Breast epithelium (tissue), 4 donors: Measurements from ENCODE around the gene VSX1. TPM values are rescaled to one million over a fixed set of nuclear protein-coding genes. Genes with fewer than 3 reads are reported as not detected.

Source experiments
- DNase-seq, 2 donors: peaks; one replicate each; pipeline ENCODE4 v3.0.0-alpha.2; 2019; ENCODE audit warnings: low spot score in 2 of 2
- H3K27ac ChIP-seq, 2 donors: fragments of 200-600 bp; sonication (generic) in 1 of 2; one replicate each; pipeline ENCODE4 v1.5.1; 2016 to 2019; ENCODE audit warnings: mild to moderate bottlenecking in 1 of 2
- H3K27me3 ChIP-seq, 2 donors: fragments of 200-600 bp; sonication (generic) in 1 of 2; one replicate each; pipeline versions ENCODE4 v1.5.1 to v1.6.0; 2017 to 2019; ENCODE audit warnings: control low read depth in 1 of 2, mild to moderate bottlenecking in 1 of 2
- H3K36me3 ChIP-seq: fragments of 200-600 bp; one replicate; pipeline ENCODE4 v1.5.1; 2019
- H3K4me1 ChIP-seq, 2 donors: fragments of 200-600 bp; sonication (generic); one replicate each; pipeline ENCODE4 v1.5.1; 2016 to 2019; ENCODE audit warnings: control low read depth in 1 of 2
- H3K4me3 ChIP-seq, 3 donors: fragments of 200-600 bp; sonication (generic); 1 replicate in 2 of 3; 2 replicates in 1 of 3; pipeline ENCODE4 v1.5.1; 2016 to 2019; ENCODE audit warnings: mild to moderate bottlenecking in 3 of 3, moderate library complexity in 2 of 3
- H3K9me3 ChIP-seq, 2 donors: fragments of 200-600 bp; sonication (generic) in 1 of 2; one replicate each; pipeline ENCODE4 v1.5.1; 2016 to 2019; ENCODE audit warnings: control low read depth in 1 of 2
- POLR2A ChIP-seq: fragments of 450-650 bp; IDR thresholded peaks from one replicate; pipeline ENCODE4 v1.6.1; 2016; ENCODE audit warnings: antibody characterized with exemption, mild to moderate bottlenecking, moderate library complexity
- POLR2AphosphoS5 ChIP-seq, 3 donors: sonication (generic); formaldehyde crosslinking; IDR thresholded peaks; one replicate each; pipeline ENCODE4 v1.6.1; 2017; ENCODE audit warnings: antibody characterized with exemption in 3 of 3
- intact Hi-C: fragments of 100-400 bp; cut with DNase I; formaldehyde crosslinking; loops from one replicate; pipeline ENCODE4 v1.15.1; 2023; ENCODE audit warnings: low total_unique reads
- total RNA-seq, 3 donors: library from RNA; depleted of rRNA; stranded (reverse); fragments of >200 nt; gene quantifications; one replicate each; pipeline ENCODE4 v1.1.0, GENCODE V29; 2016
- TF ChIP-seq, protein P1 (sequence below), 3 donors: fragments of 450-650 bp; IDR thresholded peaks; one replicate each; pipeline ENCODE4 v1.5.1; 2016 to 2017; ENCODE audit warnings: antibody characterized with exemption in 3 of 3, mild to moderate bottlenecking in 3 of 3, moderate library complexity in 3 of 3

Gene VSX1
- total RNA-seq, 3 donors from 2014 or later, result 0.44 TPM; not detected in 2

DNA sequence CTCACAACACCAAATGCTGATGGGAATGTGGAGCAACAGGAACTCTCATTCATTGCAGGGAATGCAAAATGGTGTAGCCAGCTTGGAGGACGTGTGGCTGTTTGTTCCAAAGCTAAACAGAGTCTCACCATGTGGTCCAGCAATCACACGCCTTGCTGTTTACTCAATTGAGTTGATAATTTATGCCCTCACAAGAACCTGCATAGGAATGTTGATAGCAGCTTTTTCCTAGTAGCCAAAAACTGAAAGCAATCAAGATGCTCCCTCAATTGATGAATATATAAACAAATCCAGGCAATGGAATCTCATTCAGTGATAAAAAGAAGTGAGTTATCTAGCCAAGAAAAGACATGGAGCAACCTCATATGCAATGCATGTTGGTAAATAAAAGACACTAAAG lies 15.6 kb upstream of the VSX1 start:
- intact Hi-C loops, result no loop called here

DNA sequence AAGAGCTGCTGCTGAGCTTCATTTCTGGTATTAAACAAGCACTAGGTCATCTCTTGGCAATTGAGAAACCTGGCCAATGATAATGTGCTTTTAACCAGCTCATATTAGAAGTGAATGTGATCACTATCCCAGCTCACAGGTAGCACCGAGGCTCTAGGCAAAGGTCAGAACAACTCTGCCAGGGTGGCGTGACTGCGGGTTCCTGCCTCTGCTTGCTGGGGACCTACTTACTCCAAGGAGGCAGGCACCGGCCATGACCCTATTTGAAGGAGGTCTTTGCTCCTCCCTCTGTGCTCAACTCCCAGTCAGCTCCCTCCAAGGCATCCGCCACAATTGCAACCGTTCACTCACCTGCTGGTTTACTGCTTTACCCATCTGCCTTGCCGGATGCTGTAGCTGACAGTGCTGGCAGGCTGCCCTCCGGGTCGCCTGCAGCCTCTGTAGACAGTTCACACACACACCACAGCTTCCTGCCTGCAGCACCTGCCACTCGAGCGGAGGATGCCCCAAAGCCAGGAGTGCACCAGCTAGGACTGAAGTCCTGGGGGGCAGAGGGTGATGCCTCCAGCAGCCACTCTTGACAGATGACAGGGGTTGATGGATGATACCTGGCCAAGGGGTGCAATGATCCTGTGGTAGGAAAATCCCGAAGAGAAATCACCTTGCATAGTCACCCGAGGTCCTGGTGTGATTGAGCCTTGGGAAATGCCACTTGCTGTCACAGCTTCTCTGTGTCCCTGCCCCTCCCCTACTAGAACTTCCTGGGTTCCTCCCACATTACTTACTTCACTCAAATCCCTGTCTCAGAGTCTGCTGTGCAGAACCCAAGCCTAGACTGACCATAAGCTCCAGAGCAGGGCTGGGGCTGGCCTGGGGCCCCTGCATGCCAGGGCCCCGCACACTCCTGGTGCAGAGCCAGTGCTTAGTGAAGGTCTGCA lies 8.8 kb upstream of the VSX1 start:
- no peak overlapping the region for H3K4me3 ChIP-seq
- H3K27ac ChIP-seq, result no peak overlapping the region
- TF ChIP-seq, protein P1, sequence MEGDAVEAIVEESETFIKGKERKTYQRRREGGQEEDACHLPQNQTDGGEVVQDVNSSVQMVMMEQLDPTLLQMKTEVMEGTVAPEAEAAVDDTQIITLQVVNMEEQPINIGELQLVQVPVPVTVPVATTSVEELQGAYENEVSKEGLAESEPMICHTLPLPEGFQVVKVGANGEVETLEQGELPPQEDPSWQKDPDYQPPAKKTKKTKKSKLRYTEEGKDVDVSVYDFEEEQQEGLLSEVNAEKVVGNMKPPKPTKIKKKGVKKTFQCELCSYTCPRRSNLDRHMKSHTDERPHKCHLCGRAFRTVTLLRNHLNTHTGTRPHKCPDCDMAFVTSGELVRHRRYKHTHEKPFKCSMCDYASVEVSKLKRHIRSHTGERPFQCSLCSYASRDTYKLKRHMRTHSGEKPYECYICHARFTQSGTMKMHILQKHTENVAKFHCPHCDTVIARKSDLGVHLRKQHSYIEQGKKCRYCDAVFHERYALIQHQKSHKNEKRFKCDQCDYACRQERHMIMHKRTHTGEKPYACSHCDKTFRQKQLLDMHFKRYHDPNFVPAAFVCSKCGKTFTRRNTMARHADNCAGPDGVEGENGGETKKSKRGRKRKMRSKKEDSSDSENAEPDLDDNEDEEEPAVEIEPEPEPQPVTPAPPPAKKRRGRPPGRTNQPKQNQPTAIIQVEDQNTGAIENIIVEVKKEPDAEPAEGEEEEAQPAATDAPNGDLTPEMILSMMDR (IDR thresholded peaks at IDR 0.05), result no peak
- TF ChIP-seq POLR2AphosphoS5 (IDR thresholded peaks at IDR 0.05), result no peak
- no peak for TF ChIP-seq POLR2A
- peaks cover 0 to 18% of the 10 kb centered on the region in 2 donors for H3K27me3 ChIP-seq
- no peak for DNase-seq
- no peaks in the 10 kb centered on the region for H3K4me1 ChIP-seq
- H3K9me3 ChIP-seq, result no peaks in the 10 kb centered on the region
- intact Hi-C loops, result no loop called here
- H3K36me3 ChIP-seq, result no peaks in the 10 kb centered on the region

More for the DNA sequence above, 15.6 kb upstream of the VSX1 start:
- Histone ChIP-seq H3K4me1 (no peaks in the 10 kb centered on the region), H3K4me3 (no peak overlapping the region), H3K27ac (no peak overlapping the region), H3K9me3 (no peaks in the 10 kb centered on the region), H3K27me3 (no peaks in the 10 kb centered on the region), H3K36me3 (no peaks in the 10 kb centered on the region)
- TF ChIP-seq POLR2AphosphoS5 (IDR thresholded peaks at IDR 0.05) (no peak), POLR2A (no peak)
- TF ChIP-seq, protein P1 (IDR thresholded peaks at IDR 0.05), result no peak
- DNase-seq, result no peak

DNA sequence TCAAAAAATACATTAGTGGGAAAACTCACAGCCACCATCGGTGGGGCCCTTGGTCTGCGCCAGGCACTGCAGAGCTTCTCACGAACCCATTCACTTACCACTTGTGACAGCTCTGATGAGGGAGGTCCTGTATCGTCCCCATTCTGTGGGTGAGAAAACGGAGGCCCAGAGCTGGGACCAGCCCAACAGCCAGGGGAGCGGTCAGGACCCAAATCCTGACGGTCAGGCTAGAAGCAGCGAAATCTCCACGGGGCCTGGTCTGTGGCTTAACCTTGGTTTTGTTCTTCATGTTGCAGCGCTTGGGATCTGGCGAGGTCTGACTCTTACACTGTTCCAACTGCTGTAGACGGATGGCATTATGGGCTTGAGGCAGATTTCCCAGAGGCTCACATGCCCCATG lies 7.7 kb upstream of the VSX1 start:
- H3K27ac ChIP-seq, result no peak overlapping the region
- intact Hi-C loops, result no loop called here
- peaks cover 0 to 29% of the 10 kb centered on the region in 2 donors for H3K27me3 ChIP-seq
- H3K9me3 ChIP-seq, result no peaks in the 10 kb centered on the region
- no peak for TF ChIP-seq POLR2A
- TF ChIP-seq, protein P1 (IDR thresholded peaks at IDR 0.05), result no peak
- TF ChIP-seq POLR2AphosphoS5 (IDR thresholded peaks at IDR 0.05), result no peak
- H3K36me3 ChIP-seq, result no peaks in the 10 kb centered on the region
- no peak overlapping the region for H3K4me3 ChIP-seq
- peaks cover 0 to 3% of the 10 kb centered on the region in 2 donors for H3K4me1 ChIP-seq
- no peak for DNase-seq

DNA sequence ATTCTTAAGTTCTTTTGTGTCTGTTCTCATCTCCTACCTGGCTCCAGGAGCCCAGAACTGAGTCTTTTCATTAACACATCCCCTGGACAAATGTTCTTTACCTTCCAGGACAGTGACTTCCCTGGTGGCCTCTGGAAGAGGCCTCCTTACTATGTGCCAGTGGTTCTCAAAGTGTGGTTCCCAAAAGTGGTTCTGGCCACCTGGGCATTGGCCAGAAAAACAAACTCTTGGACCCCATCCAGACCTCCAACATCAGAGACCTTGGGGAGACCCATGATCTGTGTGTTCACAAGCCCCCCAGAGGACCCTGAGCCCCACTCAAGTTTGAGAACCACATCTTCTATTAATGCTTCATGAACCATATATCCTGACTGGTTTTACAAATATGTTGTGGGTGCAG lies 7.2 kb upstream of the VSX1 start:
- intact Hi-C loops, result no loop called here
- Histone ChIP-seq H3K36me3 (no peaks in the 10 kb centered on the region), H3K27ac (no peak overlapping the region), H3K4me1 (peaks cover 0 to 8% of the 10 kb centered on the region in 2 donors), H3K9me3 (no peaks in the 10 kb centered on the region), H3K27me3 (peaks cover 0 to 34% of the 10 kb centered on the region in 2 donors), H3K4me3 (no peak overlapping the region)
- TF ChIP-seq POLR2AphosphoS5 (IDR thresholded peaks at IDR 0.05) (no peak), POLR2A (no peak)
- TF ChIP-seq, protein P1 (IDR thresholded peaks at IDR 0.05), result no peak
- DNase-seq, result no peak

DNA sequence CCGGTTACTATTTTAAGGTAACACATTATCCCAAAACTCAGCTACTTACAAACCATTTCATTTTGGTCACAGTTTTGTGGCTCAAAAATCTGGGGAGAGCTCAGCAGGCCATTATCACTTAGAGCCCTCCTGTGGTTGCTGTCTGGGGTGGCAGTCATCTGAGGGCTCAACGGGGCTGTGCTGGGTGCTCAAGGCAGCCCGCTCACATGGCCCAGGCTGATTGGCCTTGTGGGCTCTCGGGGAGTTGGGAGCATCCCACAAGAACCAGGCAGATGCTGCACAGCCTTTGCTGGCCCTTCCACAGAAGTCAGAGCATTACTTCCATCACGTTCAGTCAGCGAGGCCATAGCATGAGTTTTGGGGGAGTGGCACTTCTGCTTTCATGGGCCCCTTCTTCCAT lies 6.3 kb upstream of the VSX1 start:
- TF ChIP-seq, protein P1 (IDR thresholded peaks at IDR 0.05), result no peak
- TF ChIP-seq POLR2AphosphoS5 (IDR thresholded peaks at IDR 0.05) (no peak), POLR2A (no peak)
- Histone ChIP-seq H3K4me1 (peaks cover 0 to 17% of the 10 kb centered on the region in 2 donors), H3K9me3 (no peaks in the 10 kb centered on the region), H3K36me3 (no peaks in the 10 kb centered on the region), H3K27ac (no peak overlapping the region), H3K27me3 (peaks cover 0 to 43% of the 10 kb centered on the region in 2 donors), H3K4me3 (no peak overlapping the region)
- no peak for DNase-seq
- intact Hi-C loops, result no loop called here
